B cell (primary cell): ENCODE data around the gene C1QL1. TPM values are rescaled to one million over a fixed set of nuclear protein-coding genes. Genes with fewer than 3 reads are reported as not detected.

ENCODE experiments used
- ATAC-seq: fragments of 200-7000 bp; cut with Tn5 transposase; one replicate; pipeline ENCODE4 v1.10.0; 2021; ENCODE audit warnings: low read depth, mild to moderate bottlenecking, moderate number of reproducible peaks, moderate library complexity
- CTCF ChIA-PET: fragments of 350-600 bp; sonication (Branson Sonifier 250); formaldehyde crosslinking; loops from one replicate; lab custom pipeline; 2021; ENCODE audit warnings: antibody characterized with exemption, inconsistent platforms; lab: Charles Lee
- POLR2A ChIA-PET: fragments of 350-600 bp; sonication (Branson Sonifier 250); formaldehyde crosslinking; loops from one replicate; lab custom pipeline; 2021; ENCODE audit warnings: antibody characterized with exemption; lab: Charles Lee
- DNase-seq: peaks from one replicate; pipeline ENCODE4 v3.0.0; 2013
- H2AFZ ChIP-seq: 2 replicates; pipeline ENCODE4 v1.6.1; 2012; ENCODE audit warnings: mild to moderate bottlenecking, low read depth, low read length; ENCODE audit not compliant: insufficient read depth, poor library complexity, severe bottlenecking
- H3K27ac ChIP-seq, 2 donors: 1 replicate in 1 of 2; 2 replicates in 1 of 2; pipeline ENCODE4 v1.5.1; 2012 to 2013; ENCODE audit warnings: low read length in 2 of 2, mild to moderate bottlenecking in 2 of 2, moderate library complexity in 1 of 2
- H3K27me3 ChIP-seq, 4 experiments: fragments of 200-600 bp in 1 of 4; sonication (generic) in 1 of 4; replicated peaks in 1 of 4; 1 replicate in 2 of 4; 2 replicates in 2 of 4; pipeline versions ENCODE4 v1.6.1 to v1.7.0; 2013 to 2016; ENCODE audit warnings: low read length in 3 of 4, mild to moderate bottlenecking in 2 of 4, mixed read lengths in 1 of 4, moderate library complexity in 1 of 4; ENCODE audit not compliant: insufficient read depth in 4 of 4, control insufficient read depth in 3 of 4; ENCODE audit errors: control extremely low read depth in 1 of 4
- H3K36me3 ChIP-seq, 2 experiments: replicated peaks in 1 of 2; 1 replicate in 1 of 2; 2 replicates in 1 of 2; pipeline versions ENCODE4 v1.6.1 to v1.7.1; 2013; ENCODE audit warnings: low read length in 1 of 2; ENCODE audit not compliant: insufficient read depth in 2 of 2, control insufficient read depth in 1 of 2; ENCODE audit errors: control extremely low read depth in 1 of 2, extremely low read depth in 1 of 2
- H3K4me1 ChIP-seq, 2 donors: fragments of 200-600 bp in 1 of 2; sonication (generic) in 1 of 2; 1 replicate in 1 of 2; 2 replicates in 1 of 2; pipeline versions ENCODE4 v1.5.1 to v1.6.1; 2013 to 2017; ENCODE audit warnings: low read length in 2 of 2; ENCODE audit not compliant: control insufficient read depth in 2 of 2, insufficient read depth in 2 of 2
- H3K4me2 ChIP-seq: replicated peaks from 2 replicates; pipeline ENCODE3; 2012; ENCODE audit warnings: mild to moderate bottlenecking, low read depth, low read length; ENCODE audit not compliant: poor library complexity, severe bottlenecking
- H3K4me3 ChIP-seq, 5 experiments: fragments of 200-600 bp in 1 of 5; sonication (generic) in 1 of 5; 1 replicate in 3 of 5; 2 replicates in 2 of 5; pipeline versions ENCODE4 v1.5.1 to v1.7.0; 2011 to 2016; ENCODE audit warnings: low read length in 4 of 5, mild to moderate bottlenecking in 4 of 5, low read depth in 2 of 5, control low read depth in 1 of 5, moderate library complexity in 1 of 5; ENCODE audit not compliant: insufficient read depth in 1 of 5; ENCODE audit errors: control extremely low read depth in 1 of 5, extremely low read depth in 1 of 5
- H3K79me2 ChIP-seq: fragments of 200-600 bp; sonication (generic); one replicate; pipeline ENCODE4 v1.6.0; 2016; ENCODE audit warnings: low read length; ENCODE audit not compliant: control insufficient read depth, insufficient read depth
- H3K9ac ChIP-seq: fragments of 200-600 bp; sonication (generic); 2 replicates; pipeline ENCODE4 v1.6.1; 2017; ENCODE audit warnings: mild to moderate bottlenecking, low read length, moderate library complexity
- H3K9me3 ChIP-seq, 3 donors: one replicate each; pipeline versions ENCODE4 v1.6.1 to v1.7.1; 2013; ENCODE audit warnings: low read length in 2 of 3; ENCODE audit not compliant: control insufficient read depth in 2 of 3, insufficient read depth in 1 of 3; ENCODE audit errors: control extremely low read depth in 1 of 3
- H4K20me1 ChIP-seq: 2 replicates; pipeline ENCODE4 v1.6.0; 2012; ENCODE audit warnings: mild to moderate bottlenecking, low read length; ENCODE audit not compliant: insufficient read depth, control insufficient read depth, poor library complexity, severe bottlenecking
- H3K27ac Mint-ChIP-seq: one replicate; pipeline ENCODE4 v1.8.0; 2021; ENCODE audit warnings: mixed read lengths
- H3K27me3 Mint-ChIP-seq: one replicate; pipeline ENCODE4 v1.8.0; 2021; ENCODE audit warnings: mixed read lengths
- H3K4me1 Mint-ChIP-seq: one replicate; pipeline ENCODE4 v1.8.0; 2021; ENCODE audit warnings: mixed read lengths
- H3K4me3 Mint-ChIP-seq: one replicate; pipeline ENCODE4 v1.8.0; 2021; ENCODE audit warnings: mixed read lengths
- H3K9me3 Mint-ChIP-seq: one replicate; pipeline ENCODE4 v1.8.0; 2022; ENCODE audit warnings: mixed read lengths; ENCODE audit not compliant: insufficient read depth
- EZH2 ChIP-seq: IDR thresholded peaks from 2 replicates; pipeline ENCODE4 v1.6.1; 2012; ENCODE audit warnings: borderline replicate concordance, low read depth, mild to moderate bottlenecking, moderate library complexity, low read length; ENCODE audit not compliant: insufficient read depth, poor library complexity, severe bottlenecking
- WGBS: methylation state at CpG from one replicate; pipeline ENCODE4 v1.1.5; 2013; ENCODE audit warnings: missing lambda C conversion rate; ENCODE audit not compliant: insufficient coverage; 5-methylcytosine and 5-hydroxymethylcytosine counted together
- intact Hi-C: fragments of 100-400 bp; cut with micrococcal nuclease; formaldehyde crosslinking; loops from one replicate; pipeline ENCODE4 v1.10.0; 2022
- polyA plus RNA-seq: library from polyadenylated mRNA; depleted of rRNA; stranded (reverse); fragments of >200 nt; gene quantifications from 2 replicates; pipeline ENCODE4 v1.2.3, GENCODE V29; 2012
- total RNA-seq, 2 donors: library from RNA; stranded (reverse); fragments of 120-200 nt in 1 of 2; gene quantifications; 1 replicate in 1 of 2; 2 replicates in 1 of 2; pipeline versions ENCODE4 v1.2.3 to v1.2.4, GENCODE V29; 2013 to 2022
- TF ChIP-seq, protein P1 (sequence below): fragments of 200-600 bp; IDR thresholded peaks from one replicate; pipeline ENCODE4 v1.8.0; 2022; ENCODE audit warnings: antibody characterized with exemption, mild to moderate bottlenecking

Gene C1QL1
- total and polyA plus RNA-seq, 2 donors (not counting 1 experiment from before 2014, with no cell fraction given), result not detected

- Histone ChIP-seq H3K36me3 (no peaks in the 10 kb centered on the region), H3K4me2 (no peak overlapping the region), H3K9me3 (peaks cover 0 to 15% (median 4%) of the 10 kb centered on the region in 3 donors), H2AFZ (no peak overlapping the region), H3K27me3 (peaks cover 0 to 30% (median 7%) of the 10 kb centered on the region in 4 experiments), H4K20me1 (no peaks in the 10 kb centered on the region), H3K9ac (no peak overlapping the region), H3K4me1 (no peaks in the 10 kb centered on the region), H3K4me3 (no peak overlapping the region), H3K27ac (no peak overlapping the region), H3K79me2 (no peaks in the 10 kb centered on the region)
- intact Hi-C loops, result no loop called here
- 80% methylated on average over 3 of the region's 3 CpGs for WGBS
- no peak for DNase-seq
- no peak overlapping the region for H3K27ac Mint-ChIP-seq
- POLR2A ChIA-PET, result no interaction called here
- TF ChIP-seq, protein P1, sequence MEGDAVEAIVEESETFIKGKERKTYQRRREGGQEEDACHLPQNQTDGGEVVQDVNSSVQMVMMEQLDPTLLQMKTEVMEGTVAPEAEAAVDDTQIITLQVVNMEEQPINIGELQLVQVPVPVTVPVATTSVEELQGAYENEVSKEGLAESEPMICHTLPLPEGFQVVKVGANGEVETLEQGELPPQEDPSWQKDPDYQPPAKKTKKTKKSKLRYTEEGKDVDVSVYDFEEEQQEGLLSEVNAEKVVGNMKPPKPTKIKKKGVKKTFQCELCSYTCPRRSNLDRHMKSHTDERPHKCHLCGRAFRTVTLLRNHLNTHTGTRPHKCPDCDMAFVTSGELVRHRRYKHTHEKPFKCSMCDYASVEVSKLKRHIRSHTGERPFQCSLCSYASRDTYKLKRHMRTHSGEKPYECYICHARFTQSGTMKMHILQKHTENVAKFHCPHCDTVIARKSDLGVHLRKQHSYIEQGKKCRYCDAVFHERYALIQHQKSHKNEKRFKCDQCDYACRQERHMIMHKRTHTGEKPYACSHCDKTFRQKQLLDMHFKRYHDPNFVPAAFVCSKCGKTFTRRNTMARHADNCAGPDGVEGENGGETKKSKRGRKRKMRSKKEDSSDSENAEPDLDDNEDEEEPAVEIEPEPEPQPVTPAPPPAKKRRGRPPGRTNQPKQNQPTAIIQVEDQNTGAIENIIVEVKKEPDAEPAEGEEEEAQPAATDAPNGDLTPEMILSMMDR, result no peak
- TF ChIP-seq EZH2, result no peak
- CTCF ChIA-PET, result no interaction called here
- peaks cover 34% of the 10 kb centered on the region for H3K27me3 Mint-ChIP-seq
- no peak overlapping the region for H3K4me3 Mint-ChIP-seq
- ATAC-seq, result no peak
- no peaks in the 10 kb centered on the region for H3K4me1 Mint-ChIP-seq
- H3K9me3 Mint-ChIP-seq, result peaks cover 12% of the 10 kb centered on the region
These were observed 33.2 kb upstream of the C1QL1 start for GRCh38 chr17:45001310-45001709.

DNA sequence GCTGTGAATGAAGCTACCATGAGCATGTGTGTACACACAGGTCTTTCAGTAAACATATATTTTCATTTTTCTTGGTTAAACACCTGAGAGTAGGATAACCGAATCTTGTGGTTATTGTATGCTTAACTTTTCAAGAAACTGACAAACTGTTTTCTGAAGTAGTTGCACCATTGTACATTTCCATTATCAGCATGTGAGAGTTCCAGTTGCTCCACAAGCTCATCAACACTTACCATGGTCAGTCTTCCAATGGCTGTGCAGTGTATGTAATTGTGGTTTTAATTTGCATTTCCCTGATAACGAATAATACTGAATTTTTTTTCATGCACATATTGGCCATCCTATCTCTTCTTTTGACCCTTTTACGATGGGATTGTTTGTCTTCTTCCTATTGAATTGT lies 31.3 kb upstream of the C1QL1 start:
- Histone ChIP-seq H3K4me3 (no peak overlapping the region), H3K9ac (no peak overlapping the region), H3K27me3 (peaks cover 0 to 29% (median 6%) of the 10 kb centered on the region in 4 experiments), H3K27ac (no peak overlapping the region), H3K9me3 (peaks cover 0 to 15% (median 4%) of the 10 kb centered on the region in 3 donors), H3K36me3 (no peaks in the 10 kb centered on the region), H3K4me2 (no peak overlapping the region), H4K20me1 (no peaks in the 10 kb centered on the region), H3K79me2 (no peaks in the 10 kb centered on the region), H3K4me1 (no peaks in the 10 kb centered on the region), H2AFZ (no peak overlapping the region)
- peaks cover 12% of the 10 kb centered on the region for H3K9me3 Mint-ChIP-seq
- ChIA-PET POLR2A (no interaction called here), CTCF (interaction anchor here (0.5 kb wide), 1 partner anchor 470 kb away, joined by 3 read pairs; no protein-coding TSS in a partner anchor)
- H3K27ac Mint-ChIP-seq, result no peak overlapping the region
- TF ChIP-seq, protein P1, result no peak
- TF ChIP-seq EZH2, result no peak
- WGBS, result no CpG with 5 or more reads among the region's 3 CpGs
- no peaks in the 10 kb centered on the region for H3K4me1 Mint-ChIP-seq
- DNase-seq (no peak), ATAC-seq (no peak)
- intact Hi-C loops, result no loop called here
- peaks cover 38% of the 10 kb centered on the region for H3K27me3 Mint-ChIP-seq
- H3K4me3 Mint-ChIP-seq, result no peak overlapping the region
